ENCODE data around the gene VMP1.
A peak's percentile ranks its signal among the peaks of the same experiment; 100 is the strongest.
"Not testable (repeated sequence)": the region's sequence is repeated elsewhere in the genome, so short reads cannot be mapped to it uniquely, and the experiment has no call there.

VMP1 gene

DNA sequence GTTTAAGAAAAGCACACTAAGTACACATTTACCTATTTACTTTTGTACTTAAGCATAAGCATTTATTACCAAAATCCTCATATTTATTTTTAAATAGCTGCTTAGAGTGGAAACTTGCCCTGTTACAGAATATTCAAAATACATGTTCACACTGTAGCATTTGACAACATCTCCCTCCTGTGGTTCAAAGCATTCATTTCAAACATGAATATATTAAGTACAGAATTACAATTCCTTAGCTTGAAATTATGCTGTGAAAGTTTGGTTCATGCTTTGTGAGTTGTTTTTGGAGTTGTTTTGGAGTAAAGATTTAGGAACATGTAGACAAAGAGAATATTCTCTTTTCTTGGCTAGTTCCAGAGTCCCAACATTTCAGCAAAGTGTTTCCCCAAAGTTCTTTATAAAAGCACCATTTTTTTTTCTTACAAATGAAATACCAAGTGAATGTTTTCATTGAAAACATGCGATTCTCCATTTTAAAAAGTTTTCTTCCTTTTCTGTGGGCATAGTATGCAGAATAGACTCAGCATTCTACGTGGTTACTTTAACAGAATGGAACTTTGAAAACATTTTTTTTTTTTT is 152.1 kb downstream of the VMP1 start:
- Mint-ChIP-seq H3K4me3 (no peak overlapping the region), H3K4me1 (ENCODE audit: low read depth) (peaks cover 24% of the 10 kb centered on the region), H3K27me3 (ENCODE audit: low read depth) (no peaks in the 10 kb centered on the region), H3K27ac (peak overlapping the region; percentile 20), H3K36me3 (ENCODE audit: low read depth) (peaks cover 22% of the 10 kb centered on the region), H3K9me3 (no peaks in the 10 kb centered on the region)

DNA sequence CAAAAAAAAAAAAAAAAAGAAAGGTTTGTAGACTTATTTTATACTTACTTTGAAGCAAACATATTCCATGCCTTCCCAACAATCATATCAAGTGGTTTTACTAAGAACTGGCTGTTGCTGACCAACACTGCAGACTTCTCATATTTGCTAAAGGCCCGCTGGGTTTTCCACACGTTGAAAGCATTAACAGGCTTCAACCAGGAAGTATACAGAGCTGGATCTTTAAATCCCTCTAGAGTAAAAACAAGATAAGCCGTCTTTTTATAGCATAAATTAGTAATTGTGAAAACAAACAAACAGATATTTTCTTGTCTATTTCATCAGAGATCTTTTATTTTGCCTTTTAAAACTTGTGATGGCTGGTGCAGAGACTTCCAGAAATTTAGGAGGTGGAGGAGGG is 156.2 kb downstream of the VMP1 start:
- H3K27ac Mint-ChIP-seq = no peak overlapping the region

DNA sequence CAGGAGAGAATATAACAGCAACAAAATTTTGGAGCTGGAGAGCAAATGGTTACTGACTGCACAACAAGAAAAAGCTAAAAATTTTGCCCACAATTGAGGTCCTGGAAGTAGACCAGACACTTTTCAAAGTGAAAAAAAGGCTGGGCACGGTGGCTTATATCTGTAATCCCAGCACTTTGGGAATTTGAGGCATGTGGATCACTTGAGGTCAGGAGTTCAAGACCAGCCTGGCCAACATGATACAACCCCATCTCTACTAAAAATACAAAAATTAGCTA is 162.4 kb downstream of the VMP1 start:
- no peaks in the 10 kb centered on the region for H3K27me3 Mint-ChIP-seq (ENCODE audit: low read depth)
- peaks cover 4% of the 10 kb centered on the region for H3K4me1 Mint-ChIP-seq (ENCODE audit: low read depth)
- H3K36me3 Mint-ChIP-seq (ENCODE audit: low read depth) = peaks cover 12% of the 10 kb centered on the region
- H3K9me3 Mint-ChIP-seq = no peaks in the 10 kb centered on the region
- no peak overlapping the region for H3K4me3 Mint-ChIP-seq
- no peak overlapping the region for H3K27ac Mint-ChIP-seq

More for the DNA sequence above, 156.2 kb downstream of the VMP1 start:
- Mint-ChIP-seq H3K4me1 (ENCODE audit: low read depth) (peaks cover 11% of the 10 kb centered on the region), H3K36me3 (ENCODE audit: low read depth) (peaks cover 22% of the 10 kb centered on the region), H3K9me3 (no peaks in the 10 kb centered on the region), H3K27me3 (ENCODE audit: low read depth) (no peaks in the 10 kb centered on the region), H3K4me3 (no peak overlapping the region)

- Mint-ChIP-seq H3K27me3 (ENCODE audit: low read depth) (no peaks in the 10 kb centered on the region), H3K4me3 (no peak overlapping the region), H3K9me3 (no peaks in the 10 kb centered on the region), H3K36me3 (ENCODE audit: low read depth) (peaks cover 11% of the 10 kb centered on the region), H3K27ac (no peak overlapping the region), H3K4me1 (ENCODE audit: low read depth) (peaks cover 3% of the 10 kb centered on the region)
These were observed 163.0 kb downstream of the VMP1 start for GRCh38 chr17:59870482-59870881.

- H3K36me3 Mint-ChIP-seq (ENCODE audit: low read depth) = peaks cover 12% of the 10 kb centered on the region
- H3K27ac Mint-ChIP-seq = no peak overlapping the region
- no peaks in the 10 kb centered on the region for H3K27me3 Mint-ChIP-seq (ENCODE audit: low read depth)
- no peaks in the 10 kb centered on the region for H3K4me1 Mint-ChIP-seq (ENCODE audit: low read depth)
- no peak overlapping the region for H3K4me3 Mint-ChIP-seq
- H3K9me3 Mint-ChIP-seq = no peaks in the 10 kb centered on the region
These were observed 164.9 kb downstream of the VMP1 start for GRCh38 chr17:59872351-59872750.

DNA sequence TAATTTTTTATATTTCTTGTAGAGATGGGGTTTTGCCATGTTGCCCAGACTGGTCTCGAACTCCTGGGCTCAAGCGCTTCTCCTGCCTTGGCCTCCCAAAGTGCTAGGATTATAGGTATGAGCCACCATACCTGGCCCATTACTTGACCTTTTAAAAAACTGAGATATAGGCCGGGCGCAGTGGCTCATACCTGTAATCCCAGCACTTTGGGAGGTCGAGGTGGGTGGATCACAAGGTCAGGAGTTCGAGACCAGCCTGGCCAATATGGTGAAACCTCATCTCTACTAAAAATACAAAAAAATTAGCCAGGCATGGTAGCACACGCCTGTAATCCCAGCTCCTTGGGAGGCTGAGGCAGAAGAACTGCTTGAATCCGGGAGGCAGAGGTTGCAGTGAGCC is 166.0 kb downstream of the VMP1 start:
- not testable (repeated sequence) for H3K9me3 Mint-ChIP-seq; H3K27ac Mint-ChIP-seq; H3K27me3 Mint-ChIP-seq (ENCODE audit: low read depth); H3K4me3 Mint-ChIP-seq; H3K4me1 Mint-ChIP-seq (ENCODE audit: low read depth)
- peaks cover 20% of the 10 kb centered on the region for H3K36me3 Mint-ChIP-seq (ENCODE audit: low read depth)

- H3K36me3 Mint-ChIP-seq (ENCODE audit: low read depth) = peaks cover 20% of the 10 kb centered on the region
- H3K4me3 Mint-ChIP-seq = no peak overlapping the region
- no peaks in the 10 kb centered on the region for H3K4me1 Mint-ChIP-seq (ENCODE audit: low read depth)
- H3K9me3 Mint-ChIP-seq = no peaks in the 10 kb centered on the region
- no peaks in the 10 kb centered on the region for H3K27me3 Mint-ChIP-seq (ENCODE audit: low read depth)
- H3K27ac Mint-ChIP-seq = no peak overlapping the region
These were observed 166.9 kb downstream of the VMP1 start for GRCh38 chr17:59874376-59874775.

DNA sequence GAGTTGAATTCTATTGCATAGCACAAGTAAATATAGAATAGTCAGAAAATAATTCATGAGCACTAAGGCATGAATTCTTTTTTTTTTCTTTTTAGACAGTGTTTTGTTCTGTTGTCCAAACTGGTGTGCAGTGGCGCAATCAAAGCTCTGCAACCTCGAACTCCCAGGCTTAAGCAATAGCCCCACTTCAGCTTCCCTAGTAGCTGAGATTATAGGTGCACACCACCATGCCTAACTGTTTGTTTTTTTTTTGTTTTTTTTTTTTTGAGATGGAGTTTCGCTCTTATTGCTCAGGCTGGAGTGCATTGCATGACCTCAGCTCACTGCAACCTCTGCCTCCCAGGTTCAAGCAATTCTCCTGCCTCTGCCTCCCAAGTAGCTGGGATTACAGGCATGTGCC is 168.7 kb downstream of the VMP1 start:
- Mint-ChIP-seq H3K36me3 (ENCODE audit: low read depth) (peaks cover 24% of the 10 kb centered on the region), H3K4me1 (ENCODE audit: low read depth) (peaks cover 3% of the 10 kb centered on the region), H3K9me3 (no peaks in the 10 kb centered on the region), H3K4me3 (no peak overlapping the region), H3K27me3 (ENCODE audit: low read depth) (no peaks in the 10 kb centered on the region), H3K27ac (no peak overlapping the region)

- H3K9me3 Mint-ChIP-seq = no peaks in the 10 kb centered on the region
- H3K36me3 Mint-ChIP-seq (ENCODE audit: low read depth) = peaks cover 23% of the 10 kb centered on the region
- H3K4me1 Mint-ChIP-seq (ENCODE audit: low read depth) = peaks cover 3% of the 10 kb centered on the region
- no peaks in the 10 kb centered on the region for H3K27me3 Mint-ChIP-seq (ENCODE audit: low read depth)
- H3K27ac Mint-ChIP-seq = no peak overlapping the region
- no peak overlapping the region for H3K4me3 Mint-ChIP-seq
These were observed 170.5 kb downstream of the VMP1 start for GRCh38 chr17:59877965-59878364.

GRCh38 chr17:59878624-59879023 is 171.2 kb downstream of the VMP1 start:
- peaks cover 3% of the 10 kb centered on the region for H3K4me1 Mint-ChIP-seq (ENCODE audit: low read depth)
- H3K36me3 Mint-ChIP-seq (ENCODE audit: low read depth) = peaks cover 23% of the 10 kb centered on the region
- no peaks in the 10 kb centered on the region for H3K9me3 Mint-ChIP-seq
- H3K4me3 Mint-ChIP-seq = no peak overlapping the region
- H3K27ac Mint-ChIP-seq = no peak overlapping the region
- no peaks in the 10 kb centered on the region for H3K27me3 Mint-ChIP-seq (ENCODE audit: low read depth)

DNA sequence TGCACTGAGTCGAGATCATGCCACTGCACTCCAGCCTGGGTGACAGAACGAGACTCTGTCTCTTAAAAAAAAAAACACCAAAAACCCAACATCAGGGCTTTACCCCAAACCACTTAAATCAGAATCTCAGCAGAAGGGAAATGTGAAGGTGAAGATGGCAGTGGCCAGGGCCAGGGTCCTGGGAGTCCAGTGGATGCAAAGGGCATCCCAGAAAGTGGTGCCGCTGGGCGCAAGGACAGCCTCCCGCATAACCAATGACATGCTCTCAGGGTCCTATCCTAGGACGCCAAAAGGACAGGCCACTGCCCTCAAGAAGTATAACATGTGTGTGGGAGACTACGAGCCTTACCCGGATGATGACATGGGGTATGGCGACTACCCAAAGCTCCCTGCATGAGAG is 177.4 kb downstream of the VMP1 start:
- peaks cover 13% of the 10 kb centered on the region for H3K4me1 Mint-ChIP-seq (ENCODE audit: low read depth)
- H3K4me3 Mint-ChIP-seq = no peak overlapping the region
- no peaks in the 10 kb centered on the region for H3K9me3 Mint-ChIP-seq

GRCh38 chr17:59888145-59888750 is 180.8 kb downstream of the VMP1 start:
- Mint-ChIP-seq H3K9me3 (no peaks in the 10 kb centered on the region), H3K4me3 (no peak overlapping the region), H3K27ac (peak overlapping the region; percentile 26), H3K27me3 (ENCODE audit: low read depth) (no peaks in the 10 kb centered on the region), H3K36me3 (ENCODE audit: low read depth) (peaks cover 23% of the 10 kb centered on the region), H3K4me1 (ENCODE audit: low read depth) (peaks cover 23% of the 10 kb centered on the region)

More for the DNA sequence above, 177.4 kb downstream of the VMP1 start:
- Mint-ChIP-seq H3K36me3 (ENCODE audit: low read depth) (peaks cover 20% of the 10 kb centered on the region), H3K27me3 (ENCODE audit: low read depth) (no peaks in the 10 kb centered on the region), H3K27ac (no peak overlapping the region)

GRCh38 chr17:59890720-59891119 is 183.3 kb downstream of the VMP1 start:
- Mint-ChIP-seq H3K27ac (peak overlapping the region; percentile 36), H3K9me3 (no peaks in the 10 kb centered on the region), H3K4me1 (ENCODE audit: low read depth) (peaks cover 37% of the 10 kb centered on the region), H3K36me3 (ENCODE audit: low read depth) (peaks cover 16% of the 10 kb centered on the region), H3K4me3 (peak overlapping the region; percentile 25), H3K27me3 (ENCODE audit: low read depth) (no peaks in the 10 kb centered on the region)
